Fibroblast of villous mesenchyme (primary cell): Measurements from ENCODE around the gene INF2. TPM values are rescaled to one million over a fixed set of nuclear protein-coding genes. Genes with fewer than 3 reads are reported as not detected.

ENCODE experiments used
- DNase-seq: peaks from one replicate; pipeline ENCODE4 v3.0.0-alpha.2; 2010; ENCODE audit warnings: low read depth
- H3K4me3 ChIP-seq: 2 replicates; pipeline ENCODE4 v1.5.1; 2011; ENCODE audit warnings: low read depth, mild to moderate bottlenecking, low read length
- CTCF ChIP-seq: IDR thresholded peaks from 2 replicates; pipeline ENCODE4 v1.5.1; 2012; ENCODE audit warnings: low read depth, mild to moderate bottlenecking, low read length; ENCODE audit not compliant: insufficient read depth
- total RNA-seq: library from RNA; depleted of rRNA; stranded (reverse); fragments of >200 nt; gene quantifications from 2 replicates; pipeline ENCODE4 v1.2.3, GENCODE V29; 2012

INF2 gene
- total RNA-seq, 1 donor = 68.7 TPM

GRCh38 chr14:104684449-104684821 is 5.0 kb upstream of the INF2 start:
- H3K4me3 ChIP-seq = no peak overlapping the region
- DNase-seq = no peak
- TF ChIP-seq CTCF = no peak

DNA sequence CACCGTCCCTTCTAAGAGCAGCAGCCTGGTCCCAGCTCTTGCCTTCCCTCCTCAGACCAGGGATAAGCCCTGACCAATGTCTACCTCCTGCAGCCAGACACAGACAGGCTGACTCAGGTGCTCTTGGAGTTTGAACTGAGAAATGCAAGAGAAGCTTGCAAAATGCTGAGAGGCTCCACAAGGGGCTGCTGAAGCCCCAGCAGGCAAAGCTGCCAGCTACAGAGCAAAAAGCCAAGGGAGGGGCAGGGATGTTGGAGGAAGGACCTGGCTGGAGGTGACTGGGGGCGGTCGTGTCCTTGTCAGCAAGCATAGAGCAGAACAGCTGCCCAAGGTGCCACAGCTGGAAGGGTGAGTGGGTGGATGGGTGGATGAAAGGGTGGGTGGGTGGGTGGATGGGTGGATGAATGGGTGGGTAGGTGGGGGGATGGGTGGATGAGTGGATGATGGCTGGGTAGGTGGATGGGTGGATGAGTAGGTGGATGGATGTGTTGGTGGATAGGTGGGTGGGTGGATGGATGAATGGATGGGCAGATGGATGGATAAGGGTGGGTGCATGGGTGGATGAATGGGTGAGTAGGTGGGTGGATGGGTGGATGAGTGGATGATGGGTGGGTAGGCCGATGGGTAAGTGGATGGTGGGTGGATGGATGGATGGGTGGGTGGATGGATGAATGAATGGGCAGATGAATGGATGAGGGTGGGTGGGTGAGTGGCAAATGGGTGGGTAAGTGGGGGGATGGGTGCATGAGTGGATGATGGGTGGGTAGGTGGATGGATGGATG is 4.0 kb upstream of the INF2 start:
- no peak for DNase-seq
- no peak for TF ChIP-seq CTCF
- H3K4me3 ChIP-seq = no peak overlapping the region

DNA sequence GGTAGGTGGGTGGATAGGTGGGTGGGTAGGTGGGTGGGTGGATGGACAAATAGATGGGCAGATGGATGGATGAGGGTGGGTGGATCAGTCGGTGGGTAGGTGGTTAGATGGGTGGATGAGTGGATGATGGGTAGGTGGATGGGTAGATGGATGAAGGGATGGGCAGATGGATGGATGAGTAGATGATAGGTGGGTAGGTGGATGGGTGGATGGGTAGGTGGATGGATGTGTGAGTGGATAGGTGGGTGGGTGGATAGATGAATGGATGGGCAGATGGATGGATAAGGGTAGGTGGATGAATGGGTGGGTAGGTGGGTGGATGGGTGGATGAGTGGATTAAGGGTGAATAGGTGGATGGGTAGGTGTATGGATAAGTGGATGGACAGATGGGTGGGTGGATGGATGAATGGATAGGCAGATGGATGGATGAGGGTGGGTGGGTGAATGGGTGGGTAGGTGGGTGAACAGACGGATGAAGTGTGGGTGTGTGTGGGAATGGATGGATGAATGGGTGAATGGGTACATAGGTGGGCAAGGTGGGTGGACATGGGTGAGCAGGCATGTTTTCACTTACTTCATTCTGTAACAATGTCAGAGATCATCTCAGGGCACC is 3.3 kb upstream of the INF2 start:
- no peak for DNase-seq
- TF ChIP-seq CTCF = no peak
- H3K4me3 ChIP-seq = no peak overlapping the region

DNA sequence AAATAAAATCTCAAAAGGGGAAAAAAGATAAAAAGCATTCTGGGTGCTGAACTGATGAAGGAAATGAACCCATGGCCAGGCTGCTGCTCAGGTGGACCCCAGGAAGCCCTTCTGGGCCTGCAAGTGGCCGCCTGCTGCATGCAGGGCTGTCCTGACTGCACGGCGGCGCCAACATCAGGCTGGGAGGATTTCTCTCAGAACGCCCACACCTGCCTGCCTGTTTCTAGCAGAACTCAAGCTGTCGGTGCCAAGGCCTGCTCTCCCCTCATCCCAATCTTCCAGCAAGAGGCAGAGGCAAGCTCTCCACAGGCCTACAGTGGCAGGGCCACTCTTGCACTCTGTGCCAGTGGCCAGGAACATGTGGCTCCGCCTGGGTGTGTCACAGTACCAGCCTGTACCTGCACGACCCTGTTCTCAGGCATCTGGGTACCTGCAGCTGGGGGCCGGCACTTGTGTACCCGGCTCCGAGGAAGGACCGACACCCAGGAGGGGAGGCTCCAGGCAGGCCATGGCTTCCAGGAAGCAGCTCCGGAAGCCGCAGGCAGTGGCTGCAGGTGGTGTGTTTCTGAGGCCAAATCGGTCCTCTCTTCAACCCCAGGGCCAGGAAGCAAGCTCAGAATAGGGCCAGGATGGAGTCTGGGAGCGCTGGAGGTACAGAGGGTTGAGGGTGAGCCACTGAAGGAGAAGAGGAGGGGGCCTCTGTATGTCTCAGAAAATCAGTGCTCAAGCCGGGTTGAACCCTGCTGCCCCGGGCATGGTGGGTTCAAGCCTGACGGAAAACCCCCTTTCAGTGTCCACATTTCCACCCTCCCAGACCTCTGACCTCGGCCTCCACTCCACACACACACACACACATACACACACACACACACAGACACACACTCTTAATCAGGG is 2.5 kb upstream of the INF2 start:
- DNase-seq = no peak
- no peak for TF ChIP-seq CTCF
- no peak overlapping the region for H3K4me3 ChIP-seq

- TF ChIP-seq CTCF = no peak
- peak overlapping the region; percentile 5 for H3K4me3 ChIP-seq
- peak; percentile 70 for DNase-seq
Measured at GRCh38 chr14:104687601-104688504, 1.6 kb upstream of the INF2 start.

DNA sequence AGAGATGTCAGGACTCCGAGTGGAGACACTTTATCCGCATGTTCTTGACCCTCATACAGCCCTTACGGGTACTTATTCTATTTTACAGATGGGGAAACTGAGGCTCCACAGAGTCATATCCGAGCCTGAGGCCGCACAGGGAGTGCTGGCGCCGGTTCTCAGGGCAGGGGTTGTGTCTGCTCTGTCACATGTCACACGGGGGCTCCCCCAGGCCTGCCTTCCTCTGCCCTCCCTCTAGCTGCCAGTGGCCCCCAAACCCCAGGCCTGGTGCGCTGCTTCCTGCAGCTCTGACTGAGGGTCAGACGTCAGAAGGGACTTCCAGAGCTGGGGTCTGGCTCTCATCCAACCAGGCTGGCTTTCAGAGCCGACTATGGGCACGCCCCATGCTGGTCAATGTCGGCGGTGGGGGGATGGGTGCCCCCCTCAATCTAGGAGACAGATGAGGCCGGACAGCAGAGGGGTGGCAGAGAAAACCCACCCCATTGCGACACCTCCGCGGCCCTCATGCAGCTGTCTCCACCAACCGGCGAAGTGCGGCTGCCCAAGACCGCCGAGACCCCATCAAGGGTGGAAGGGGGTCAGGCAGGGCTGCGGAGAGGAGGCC is 811 bp upstream of the INF2 start:
- no peak for TF ChIP-seq CTCF
- peak overlapping the region; percentile 77 for H3K4me3 ChIP-seq
- DNase-seq = peak; percentile 59
